ENCODE measurements around the gene L3MBTL4. TPM values are rescaled to one million over a fixed set of nuclear protein-coding genes. Genes with fewer than 3 reads are reported as not detected.

The L3MBTL4 gene
- total RNA-seq, 1 experiment from 2014 or later: not detected

- H3K36me3 ChIP-seq: no peaks in the 10 kb centered on the region
Observed at GRCh38 chr18:5944448-5944847, 470.3 kb downstream of the L3MBTL4 start.

GRCh38 chr18:5943514-5943913 is 471.2 kb downstream of the L3MBTL4 start:
- H3K36me3 ChIP-seq: no peaks in the 10 kb centered on the region
- no peaks in the 10 kb centered on the region for H3K27me3 ChIP-seq
- no peak for DNase-seq
- no peaks in the 10 kb centered on the region for H3K9me3 ChIP-seq
- H3K4me3 ChIP-seq: no peak overlapping the region

More at GRCh38 chr18:5944448-5944847, 470.3 kb downstream of the L3MBTL4 start:
- no peaks in the 10 kb centered on the region for H3K27me3 ChIP-seq
- no peak for DNase-seq
- no peaks in the 10 kb centered on the region for H3K9me3 ChIP-seq
- H3K4me3 ChIP-seq: no peak overlapping the region

GRCh38 chr18:5942591-5942990 is 472.1 kb downstream of the L3MBTL4 start:
- no peaks in the 10 kb centered on the region for H3K27me3 ChIP-seq

GRCh38 chr18:5941890-5942289 is 472.8 kb downstream of the L3MBTL4 start:
- no peaks in the 10 kb centered on the region for H3K27me3 ChIP-seq
- no peaks in the 10 kb centered on the region for H3K9me3 ChIP-seq
- H3K4me3 ChIP-seq: no peak overlapping the region
- DNase-seq: no peak
- no peaks in the 10 kb centered on the region for H3K36me3 ChIP-seq

More at GRCh38 chr18:5942591-5942990, 472.1 kb downstream of the L3MBTL4 start:
- Histone ChIP-seq H3K4me3 (no peak overlapping the region), H3K9me3 (no peaks in the 10 kb centered on the region), H3K36me3 (no peaks in the 10 kb centered on the region)
- DNase-seq: no peak

- no peaks in the 10 kb centered on the region for H3K9me3 ChIP-seq
- no peak overlapping the region for H3K4me3 ChIP-seq
- no peaks in the 10 kb centered on the region for H3K36me3 ChIP-seq
- DNase-seq: no peak
- H3K27me3 ChIP-seq: no peaks in the 10 kb centered on the region
Observed at GRCh38 chr18:5939801-5940667, 474.7 kb downstream of the L3MBTL4 start.

- no peak overlapping the region for H3K4me3 ChIP-seq
- DNase-seq: no peak
- H3K36me3 ChIP-seq: no peaks in the 10 kb centered on the region
- no peaks in the 10 kb centered on the region for H3K9me3 ChIP-seq
- no peaks in the 10 kb centered on the region for H3K27me3 ChIP-seq
Observed at GRCh38 chr18:5937795-5938194, 476.9 kb downstream of the L3MBTL4 start.

GRCh38 chr18:5937121-5937520 is 477.6 kb downstream of the L3MBTL4 start:
- H3K36me3 ChIP-seq: no peaks in the 10 kb centered on the region
- H3K4me3 ChIP-seq: no peak overlapping the region
- no peaks in the 10 kb centered on the region for H3K9me3 ChIP-seq
- no peaks in the 10 kb centered on the region for H3K27me3 ChIP-seq
- DNase-seq: no peak

- DNase-seq: no peak
Observed at GRCh38 chr18:5930789-5931188, 483.9 kb downstream of the L3MBTL4 start.

GRCh38 chr18:5918205-5918858 is 496.4 kb downstream of the L3MBTL4 start:
- no peak for DNase-seq
- Histone ChIP-seq H3K4me3 (no peak overlapping the region), H3K27me3 (no peaks in the 10 kb centered on the region), H3K9me3 (no peaks in the 10 kb centered on the region), H3K36me3 (no peaks in the 10 kb centered on the region)

More at GRCh38 chr18:5930789-5931188, 483.9 kb downstream of the L3MBTL4 start:
- Histone ChIP-seq H3K9me3 (peaks cover 4% of the 10 kb centered on the region; the same call in 1 of the 2 replicates), H3K27me3 (no peaks in the 10 kb centered on the region), H3K4me3 (no peak overlapping the region), H3K36me3 (no peaks in the 10 kb centered on the region)

GRCh38 chr18:5914951-5915350 is 499.8 kb downstream of the L3MBTL4 start:
- Histone ChIP-seq H3K27me3 (no peaks in the 10 kb centered on the region), H3K36me3 (no peaks in the 10 kb centered on the region), H3K4me3 (no peak overlapping the region), H3K9me3 (no peaks in the 10 kb centered on the region)
- no peak for DNase-seq

GRCh38 chr18:5914016-5914415 is 500.7 kb downstream of the L3MBTL4 start:
- Histone ChIP-seq H3K4me3 (no peak overlapping the region), H3K27me3 (no peaks in the 10 kb centered on the region), H3K9me3 (no peaks in the 10 kb centered on the region), H3K36me3 (no peaks in the 10 kb centered on the region)
- DNase-seq: no peak

- no peak for DNase-seq
Observed at GRCh38 chr18:5912566-5912965, 502.1 kb downstream of the L3MBTL4 start.

GRCh38 chr18:5909125-5909524 is 505.6 kb downstream of the L3MBTL4 start:
- Histone ChIP-seq H3K27me3 (no peaks in the 10 kb centered on the region), H3K36me3 (no peaks in the 10 kb centered on the region), H3K4me3 (no peak overlapping the region), H3K9me3 (no peaks in the 10 kb centered on the region)
- DNase-seq: no peak

More at GRCh38 chr18:5912566-5912965, 502.1 kb downstream of the L3MBTL4 start:
- Histone ChIP-seq H3K27me3 (no peaks in the 10 kb centered on the region), H3K36me3 (no peaks in the 10 kb centered on the region), H3K9me3 (no peaks in the 10 kb centered on the region), H3K4me3 (no peak overlapping the region)

Measured in MG63 (cell line).